WERI-Rb-1 (cell line): Measurements from ENCODE around the gene FAM124A.

Experiments used
- DNase-seq: peaks from one replicate; pipeline ENCODE4 v3.0.0-alpha.2; 2020
- H3K27ac ChIP-seq: fragments of 250-450 bp; sonication (Bioruptor Pico); 2 replicates; pipeline ENCODE4 v1.5.1; 2020; ENCODE audit warnings: mild to moderate bottlenecking, moderate library complexity
- H3K27me3 ChIP-seq: fragments of 250-450 bp; sonication (Bioruptor Pico); 2 replicates; pipeline ENCODE4 v1.5.1; 2021; ENCODE audit warnings: mild to moderate bottlenecking, low read depth, moderate library complexity; ENCODE audit not compliant: insufficient read depth, severe bottlenecking
- H3K36me3 ChIP-seq: fragments of 250-450 bp; sonication (Bioruptor Pico); 2 replicates; pipeline ENCODE4 v1.5.1; 2020; ENCODE audit warnings: mild to moderate bottlenecking, moderate library complexity
- H3K4me3 ChIP-seq: 2 replicates; pipeline ENCODE4 v1.5.1; 2011; ENCODE audit warnings: low read depth, mild to moderate bottlenecking, control low read depth, low read length
- H3K9me3 ChIP-seq: fragments of 250-450 bp; sonication (Bioruptor Pico); 2 replicates; pipeline ENCODE4 v1.5.1; 2021; ENCODE audit warnings: mild to moderate bottlenecking, moderate library complexity; ENCODE audit not compliant: severe bottlenecking
- TF ChIP-seq, protein P1 (sequence below): IDR thresholded peaks from 2 replicates; pipeline ENCODE4 v1.5.1; 2011; ENCODE audit warnings: low read depth, mild to moderate bottlenecking, control low read depth, inconsistent platforms, low read length

FAM124A gene

DNA sequence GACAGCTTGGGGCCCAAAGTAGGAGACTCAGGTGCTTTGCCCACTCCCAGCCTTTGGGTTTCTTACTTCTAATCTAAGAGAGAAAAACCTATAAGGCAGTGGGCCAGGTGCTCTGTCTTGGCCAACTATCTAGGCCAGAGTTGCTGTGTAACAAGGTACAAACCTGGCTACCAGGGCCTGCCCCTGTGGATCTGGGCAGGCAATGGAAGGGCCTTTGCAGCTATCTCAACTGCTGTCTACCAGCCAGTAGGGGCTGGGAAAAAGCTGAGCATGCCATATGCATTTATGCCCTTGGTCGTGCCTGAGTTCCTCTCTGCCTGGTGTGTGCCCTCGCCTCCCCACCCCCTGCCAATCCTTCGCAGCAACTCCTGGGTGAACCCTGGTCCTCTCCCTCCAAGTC, 100.6 kb downstream of the FAM124A start:
- no peak overlapping the region for H3K4me3 ChIP-seq
- H3K27me3 ChIP-seq, result no peaks in the 10 kb centered on the region
- TF ChIP-seq, protein P1, sequence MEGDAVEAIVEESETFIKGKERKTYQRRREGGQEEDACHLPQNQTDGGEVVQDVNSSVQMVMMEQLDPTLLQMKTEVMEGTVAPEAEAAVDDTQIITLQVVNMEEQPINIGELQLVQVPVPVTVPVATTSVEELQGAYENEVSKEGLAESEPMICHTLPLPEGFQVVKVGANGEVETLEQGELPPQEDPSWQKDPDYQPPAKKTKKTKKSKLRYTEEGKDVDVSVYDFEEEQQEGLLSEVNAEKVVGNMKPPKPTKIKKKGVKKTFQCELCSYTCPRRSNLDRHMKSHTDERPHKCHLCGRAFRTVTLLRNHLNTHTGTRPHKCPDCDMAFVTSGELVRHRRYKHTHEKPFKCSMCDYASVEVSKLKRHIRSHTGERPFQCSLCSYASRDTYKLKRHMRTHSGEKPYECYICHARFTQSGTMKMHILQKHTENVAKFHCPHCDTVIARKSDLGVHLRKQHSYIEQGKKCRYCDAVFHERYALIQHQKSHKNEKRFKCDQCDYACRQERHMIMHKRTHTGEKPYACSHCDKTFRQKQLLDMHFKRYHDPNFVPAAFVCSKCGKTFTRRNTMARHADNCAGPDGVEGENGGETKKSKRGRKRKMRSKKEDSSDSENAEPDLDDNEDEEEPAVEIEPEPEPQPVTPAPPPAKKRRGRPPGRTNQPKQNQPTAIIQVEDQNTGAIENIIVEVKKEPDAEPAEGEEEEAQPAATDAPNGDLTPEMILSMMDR, result no peak
- H3K36me3 ChIP-seq, result no peaks in the 10 kb centered on the region
- H3K27ac ChIP-seq, result no peak overlapping the region
- no peaks in the 10 kb centered on the region for H3K9me3 ChIP-seq
- DNase-seq, result no peak

DNA sequence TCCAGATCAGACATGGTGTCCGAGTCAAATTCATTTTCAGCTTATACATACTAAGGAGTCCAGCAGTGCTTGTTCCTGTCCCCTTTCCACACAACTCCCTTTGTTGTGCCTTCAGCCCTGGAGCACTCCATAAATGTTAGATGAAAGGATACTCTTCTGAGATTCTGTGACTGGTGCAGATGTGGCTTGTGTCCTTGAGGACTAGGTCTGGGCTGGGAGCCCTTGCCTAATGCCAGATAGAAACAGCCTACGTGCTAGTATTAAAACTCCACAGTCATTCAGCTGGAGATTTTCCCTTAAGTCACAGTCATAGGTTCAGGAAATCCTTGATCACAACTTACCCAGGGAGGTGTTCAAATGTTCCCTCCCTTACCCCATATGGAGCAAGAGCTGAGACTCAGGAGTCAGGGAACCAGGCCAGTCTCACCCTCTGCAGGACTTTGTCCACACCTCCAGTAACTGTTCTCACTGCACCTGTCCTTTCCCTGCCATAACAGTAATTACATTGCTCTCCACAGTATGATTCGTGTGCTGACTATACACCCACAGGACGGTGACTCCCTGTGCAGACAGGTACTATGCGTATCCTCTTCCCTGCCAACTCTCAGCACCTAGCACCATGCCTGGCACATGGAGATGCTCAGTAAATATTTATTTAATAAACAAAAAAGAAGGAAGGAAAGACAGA, 101.8 kb downstream of the FAM124A start:
- Histone ChIP-seq H3K4me3 (no peak overlapping the region), H3K9me3 (no peaks in the 10 kb centered on the region), H3K27ac (no peak overlapping the region), H3K36me3 (no peaks in the 10 kb centered on the region), H3K27me3 (no peaks in the 10 kb centered on the region)
- TF ChIP-seq, protein P1, result no peak
- no peak for DNase-seq

DNA sequence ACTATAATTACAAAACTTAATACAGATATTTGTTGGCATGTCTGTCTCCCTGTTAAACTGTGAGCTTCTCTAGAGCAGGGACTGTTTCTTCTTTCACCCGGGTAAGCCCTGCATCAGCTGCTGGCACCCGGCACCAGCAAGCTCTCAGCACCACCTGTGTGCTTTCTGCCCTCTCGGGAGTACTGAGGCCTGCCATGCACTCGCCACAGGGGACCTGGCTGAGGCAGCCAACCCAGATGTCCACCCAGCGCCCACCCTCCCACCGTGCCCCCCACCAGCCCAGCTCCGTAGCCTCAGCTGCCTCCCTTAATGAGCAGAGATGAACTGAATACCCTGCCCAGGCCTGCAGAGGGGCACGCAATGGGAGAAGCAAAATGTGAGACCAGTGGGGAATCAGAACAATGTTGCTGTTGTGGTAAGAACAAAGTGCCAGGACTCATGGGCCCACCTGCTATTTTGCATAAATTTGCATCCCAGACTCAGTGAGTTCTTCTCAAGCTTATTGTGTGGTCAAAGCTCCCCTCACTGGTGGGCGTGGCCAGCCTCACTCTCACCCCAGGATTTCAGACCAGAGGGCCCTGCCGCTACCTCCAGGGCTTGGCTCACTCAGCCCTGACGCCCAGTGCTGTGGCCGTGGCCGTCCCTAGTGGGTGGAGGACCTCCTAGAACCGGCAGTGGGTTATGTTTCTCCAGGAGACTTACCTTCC, 102.7 kb downstream of the FAM124A start:
- H3K27me3 ChIP-seq, result no peaks in the 10 kb centered on the region
- H3K4me3 ChIP-seq, result no peak overlapping the region
- no peak overlapping the region for H3K27ac ChIP-seq
- no peak for DNase-seq
- no peaks in the 10 kb centered on the region for H3K9me3 ChIP-seq
- no peaks in the 10 kb centered on the region for H3K36me3 ChIP-seq
- TF ChIP-seq, protein P1, result no peak

DNA sequence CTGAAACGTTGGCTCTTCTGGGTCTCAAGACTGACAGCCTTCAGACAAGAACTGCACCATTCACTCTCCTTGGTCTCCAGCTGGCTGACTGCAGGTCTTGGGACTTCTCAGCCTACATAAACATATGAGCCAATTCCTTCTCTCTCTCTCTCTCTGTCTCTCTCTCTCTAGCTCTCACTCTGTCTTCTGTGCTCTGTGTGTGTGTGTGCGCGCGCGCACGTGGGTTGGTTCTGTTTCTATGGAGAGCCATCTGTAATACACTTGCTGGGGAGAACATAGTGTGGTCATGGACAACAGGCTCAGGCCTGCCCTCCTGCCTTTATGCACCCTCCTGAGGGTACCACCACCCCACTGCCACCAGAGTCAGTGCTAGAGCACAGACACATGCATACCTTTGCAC, 103.6 kb downstream of the FAM124A start:
- Histone ChIP-seq H3K27me3 (no peaks in the 10 kb centered on the region), H3K36me3 (no peaks in the 10 kb centered on the region), H3K27ac (no peak overlapping the region), H3K9me3 (no peaks in the 10 kb centered on the region), H3K4me3 (no peak overlapping the region)
- DNase-seq, result no peak
- TF ChIP-seq, protein P1, result no peak

DNA sequence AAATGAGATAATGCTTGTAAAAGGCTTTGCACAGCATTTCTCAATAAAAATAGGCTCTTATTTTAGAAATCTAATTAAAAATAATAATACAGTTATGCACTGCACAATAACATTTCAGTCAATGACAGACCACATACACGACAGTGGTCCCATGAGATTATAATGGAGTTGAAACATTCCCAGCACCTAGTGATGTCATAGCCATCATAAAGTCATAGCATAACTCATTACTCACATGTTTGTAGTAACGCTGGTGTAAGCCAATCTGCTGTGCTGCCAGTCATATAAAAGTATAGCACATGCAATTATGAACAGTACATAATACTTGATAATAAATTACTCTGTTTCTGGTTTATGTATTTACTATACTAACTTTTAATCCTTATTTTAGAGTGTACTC, 104.6 kb downstream of the FAM124A start:
- no peaks in the 10 kb centered on the region for H3K36me3 ChIP-seq
- no peak for DNase-seq
- TF ChIP-seq, protein P1, result no peak
- no peaks in the 10 kb centered on the region for H3K27me3 ChIP-seq
- H3K27ac ChIP-seq, result no peak overlapping the region
- no peak overlapping the region for H3K4me3 ChIP-seq
- no peaks in the 10 kb centered on the region for H3K9me3 ChIP-seq
